GM19023 (cell line): ENCODE results near the gene SPPL2C.

ENCODE experiments used
- ATAC-seq: cut with Tn5 transposase; IDR thresholded peaks from one replicate; pipeline ENCODE4 v1.9.1; 2021; ENCODE audit warnings: mild to moderate bottlenecking, moderate library complexity; ENCODE audit not compliant: unreplicated experiment

The SPPL2C gene, protein sequence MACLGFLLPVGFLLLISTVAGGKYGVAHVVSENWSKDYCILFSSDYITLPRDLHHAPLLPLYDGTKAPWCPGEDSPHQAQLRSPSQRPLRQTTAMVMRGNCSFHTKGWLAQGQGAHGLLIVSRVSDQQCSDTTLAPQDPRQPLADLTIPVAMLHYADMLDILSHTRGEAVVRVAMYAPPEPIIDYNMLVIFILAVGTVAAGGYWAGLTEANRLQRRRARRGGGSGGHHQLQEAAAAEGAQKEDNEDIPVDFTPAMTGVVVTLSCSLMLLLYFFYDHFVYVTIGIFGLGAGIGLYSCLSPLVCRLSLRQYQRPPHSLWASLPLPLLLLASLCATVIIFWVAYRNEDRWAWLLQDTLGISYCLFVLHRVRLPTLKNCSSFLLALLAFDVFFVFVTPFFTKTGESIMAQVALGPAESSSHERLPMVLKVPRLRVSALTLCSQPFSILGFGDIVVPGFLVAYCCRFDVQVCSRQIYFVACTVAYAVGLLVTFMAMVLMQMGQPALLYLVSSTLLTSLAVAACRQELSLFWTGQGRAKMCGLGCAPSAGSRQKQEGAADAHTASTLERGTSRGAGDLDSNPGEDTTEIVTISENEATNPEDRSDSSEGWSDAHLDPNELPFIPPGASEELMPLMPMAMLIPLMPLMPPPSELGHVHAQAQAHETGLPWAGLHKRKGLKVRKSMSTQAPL

DNA sequence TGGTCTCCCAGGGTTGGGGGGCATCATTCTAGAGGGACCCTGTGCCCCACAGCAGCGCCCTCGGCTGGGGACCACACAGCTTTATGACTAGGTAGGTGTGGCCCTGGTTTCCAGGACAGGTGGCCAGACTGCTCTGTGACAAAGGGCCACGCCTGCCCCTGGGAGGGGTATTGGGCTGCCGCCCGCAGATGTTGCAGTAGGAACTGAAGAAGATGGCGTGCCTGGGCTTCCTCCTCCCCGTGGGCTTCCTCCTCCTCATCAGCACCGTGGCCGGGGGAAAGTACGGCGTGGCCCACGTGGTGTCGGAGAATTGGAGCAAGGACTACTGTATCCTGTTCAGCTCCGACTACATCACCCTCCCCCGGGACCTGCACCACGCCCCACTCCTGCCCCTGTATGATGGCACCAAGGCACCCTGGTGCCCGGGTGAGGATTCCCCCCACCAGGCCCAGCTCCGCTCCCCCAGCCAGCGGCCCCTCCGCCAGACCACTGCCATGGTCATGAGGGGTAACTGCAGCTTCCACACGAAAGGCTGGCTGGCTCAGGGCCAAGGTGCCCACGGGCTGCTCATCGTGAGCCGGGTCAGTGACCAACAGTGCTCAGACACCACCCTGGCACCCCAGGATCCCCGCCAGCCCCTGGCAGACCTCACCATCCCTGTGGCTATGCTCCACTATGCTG is at the start of gene SPPL2C:
SPPL2C (plus strand) TSS at position 187 of the 681 bp plus-strand sequence; CDS start at position 213, 26 bp downstream.
- ATAC-seq: no peak

DNA sequence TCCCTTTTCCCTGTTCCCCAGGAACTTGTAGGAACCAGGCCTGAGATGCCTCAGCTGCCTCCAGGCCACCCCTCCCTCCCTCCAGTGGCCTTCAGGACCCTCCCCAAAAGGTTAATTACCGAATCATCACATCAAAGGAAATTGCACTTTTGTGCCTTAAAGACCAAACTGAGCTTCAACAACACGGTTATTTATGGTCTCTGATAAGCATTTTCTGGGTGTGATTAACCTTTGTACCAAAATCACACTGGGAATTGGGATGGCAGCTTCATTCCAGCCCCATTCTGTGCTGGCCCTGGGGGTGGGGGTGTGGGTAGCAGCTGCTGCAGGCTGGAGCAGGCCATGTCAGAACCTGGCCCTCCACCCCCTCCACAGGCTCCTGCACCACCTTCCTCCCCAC is 43.9 kb upstream of the SPPL2C start:
- ATAC-seq: no peak

DNA sequence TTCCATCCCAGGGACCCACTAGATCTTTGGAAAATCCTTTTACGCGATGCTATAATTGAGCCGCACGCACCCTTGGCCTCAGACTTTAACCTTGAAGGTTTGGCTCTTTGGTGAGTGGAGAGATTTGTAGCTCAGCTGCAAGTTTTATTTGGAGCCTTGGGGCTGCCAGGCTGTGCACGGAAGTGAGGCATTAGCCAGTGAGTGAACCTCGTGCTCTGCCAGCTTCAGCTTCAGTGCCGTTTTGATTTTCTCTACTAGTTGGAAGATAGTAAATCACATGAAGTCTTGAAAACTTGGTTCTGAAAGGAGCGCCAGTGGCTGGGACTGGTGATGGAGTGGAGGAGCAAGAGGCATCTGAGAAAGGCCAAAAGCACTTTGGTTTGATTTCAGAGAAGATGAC is 43.3 kb upstream of the SPPL2C start:
- ATAC-seq: no peak

DNA sequence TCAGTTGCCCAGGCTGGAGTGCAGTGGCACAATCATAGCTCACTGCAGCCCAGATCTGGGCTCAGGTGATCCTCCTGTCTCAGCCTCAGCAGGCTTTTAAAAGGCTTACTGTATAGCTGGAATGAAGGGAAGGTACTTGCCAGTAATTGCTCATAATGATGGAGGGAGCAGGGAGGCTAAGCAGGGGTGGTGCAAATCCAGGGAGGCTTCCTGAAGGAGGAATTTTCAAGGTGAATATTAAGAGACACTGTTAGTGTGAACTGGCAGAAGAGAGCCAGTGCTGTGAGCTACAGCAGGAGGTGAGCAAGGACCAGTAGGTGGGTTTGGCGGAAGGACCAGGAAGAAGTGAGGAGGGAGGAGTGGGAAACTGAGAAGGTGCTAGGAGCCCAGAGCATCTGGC is 35.8 kb upstream of the SPPL2C start:
- ATAC-seq: no peak

DNA sequence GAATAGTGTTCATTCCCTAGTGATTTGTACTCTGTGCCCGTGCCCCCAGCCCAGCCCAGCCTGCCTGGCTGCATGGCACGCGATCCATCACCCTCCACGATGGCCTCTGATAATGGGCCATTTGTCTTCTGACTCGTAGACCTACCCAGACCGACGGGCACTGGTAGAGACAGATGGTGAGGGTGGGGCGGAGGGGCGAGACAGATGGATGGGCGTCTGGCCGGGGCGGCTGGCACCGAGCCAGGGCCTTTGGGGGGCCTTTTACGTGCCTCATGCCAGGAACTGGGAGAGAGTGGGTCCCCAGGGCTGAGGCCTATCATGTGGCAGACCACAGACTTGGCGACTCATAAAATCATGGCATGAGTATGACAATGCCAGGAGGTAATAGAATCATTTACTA is 35.2 kb upstream of the SPPL2C start:
- no peak for ATAC-seq

DNA sequence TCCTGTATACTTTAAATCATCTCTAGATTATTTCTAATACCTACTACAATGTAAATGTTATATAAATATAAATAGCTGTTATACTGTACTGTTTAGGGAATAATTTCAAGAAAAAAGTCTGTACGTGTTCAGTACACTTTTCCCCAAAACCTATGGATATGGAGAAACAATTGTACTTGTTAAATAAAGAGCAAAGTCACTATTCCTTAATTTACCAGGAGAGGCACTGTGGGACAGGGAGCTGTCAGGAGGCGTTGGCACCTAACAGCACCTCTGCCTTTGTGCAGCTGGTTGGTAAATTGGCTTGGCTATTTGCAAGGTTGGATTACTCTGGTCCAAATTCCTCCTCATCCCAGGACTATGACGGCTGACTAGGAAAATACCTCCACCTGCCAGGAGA is 32.6 kb upstream of the SPPL2C start:
- no peak for ATAC-seq

DNA sequence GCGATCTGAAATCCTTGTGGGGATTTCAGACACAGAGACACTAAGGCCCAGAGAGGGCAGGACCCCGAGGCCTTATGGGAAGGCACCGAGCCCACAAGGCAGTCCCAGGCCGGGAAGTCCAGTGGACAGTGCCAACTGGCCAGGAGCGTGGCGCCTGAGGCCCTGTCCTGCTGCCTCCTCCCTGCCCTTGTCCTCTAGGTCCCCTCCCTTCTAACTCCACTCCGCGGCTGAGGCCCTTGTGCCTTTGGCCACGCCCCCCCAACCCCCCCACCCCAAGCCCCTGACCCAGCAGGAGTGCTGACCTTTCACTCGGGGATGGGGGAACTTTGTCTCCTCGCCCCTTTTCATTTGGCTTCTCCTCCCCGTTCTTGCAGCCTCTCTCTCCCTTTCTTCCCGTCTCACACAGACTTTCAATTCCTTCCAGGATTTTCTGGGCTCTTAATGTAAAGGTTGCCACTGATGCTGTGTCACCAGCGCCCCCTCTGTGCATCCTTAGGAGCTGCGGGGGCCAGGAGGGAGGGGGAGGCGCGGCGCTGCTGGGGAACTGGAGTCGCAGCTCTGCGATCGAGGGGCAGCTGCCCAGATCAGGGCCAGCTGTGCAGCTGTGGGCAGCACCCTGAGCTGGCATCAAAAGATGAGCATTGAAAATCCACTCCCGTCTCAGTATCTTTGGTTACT is 31.5 kb upstream of the SPPL2C start:
- ATAC-seq: no peak

DNA sequence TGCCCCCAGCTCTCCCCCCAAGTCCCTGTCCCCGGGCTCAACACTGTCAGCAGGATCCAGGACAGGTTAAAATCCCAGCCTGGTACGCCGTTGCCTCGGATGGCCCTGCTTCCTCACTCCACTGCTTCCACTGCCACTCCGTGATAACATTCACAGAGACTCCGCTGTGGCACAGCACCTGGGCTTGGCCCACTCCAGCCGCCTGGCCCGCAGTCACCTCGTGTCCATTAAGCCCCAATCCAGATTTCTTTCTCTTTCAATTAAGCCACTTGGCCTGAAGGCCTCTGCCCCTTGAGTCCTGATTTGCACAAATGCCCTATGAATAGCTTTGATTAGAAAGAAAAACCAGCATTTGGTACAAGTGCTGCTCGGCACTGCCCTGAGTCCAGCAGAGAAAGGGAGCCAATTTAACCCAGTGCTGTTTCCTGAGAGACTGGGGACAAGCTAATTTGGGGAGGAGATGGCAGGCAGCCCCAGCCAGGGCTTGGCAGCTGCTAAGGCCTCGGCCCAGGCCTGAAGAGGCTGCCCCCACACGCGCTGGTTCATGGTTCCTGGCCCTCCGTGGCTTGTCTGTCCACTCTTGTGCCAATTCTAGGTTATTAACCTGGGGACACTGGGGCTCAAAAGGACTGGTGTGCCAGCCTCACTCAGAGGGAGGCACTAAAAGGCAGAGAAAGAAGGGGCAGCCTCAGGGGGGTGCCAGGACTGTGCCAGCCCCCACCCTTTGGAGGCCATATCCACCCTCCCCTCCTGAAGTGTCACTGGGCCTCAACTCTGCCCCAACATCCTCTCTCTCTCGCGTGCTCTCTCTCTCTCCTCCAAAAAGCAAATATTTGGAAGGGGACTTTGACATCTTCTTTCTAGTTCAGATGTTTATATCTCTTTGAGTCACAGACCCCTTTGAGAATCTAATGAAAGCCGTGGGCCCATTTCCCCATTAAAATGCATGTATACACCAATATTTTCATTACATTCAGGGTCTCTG is 29.8 kb upstream of the SPPL2C start:
- ATAC-seq: no peak

DNA sequence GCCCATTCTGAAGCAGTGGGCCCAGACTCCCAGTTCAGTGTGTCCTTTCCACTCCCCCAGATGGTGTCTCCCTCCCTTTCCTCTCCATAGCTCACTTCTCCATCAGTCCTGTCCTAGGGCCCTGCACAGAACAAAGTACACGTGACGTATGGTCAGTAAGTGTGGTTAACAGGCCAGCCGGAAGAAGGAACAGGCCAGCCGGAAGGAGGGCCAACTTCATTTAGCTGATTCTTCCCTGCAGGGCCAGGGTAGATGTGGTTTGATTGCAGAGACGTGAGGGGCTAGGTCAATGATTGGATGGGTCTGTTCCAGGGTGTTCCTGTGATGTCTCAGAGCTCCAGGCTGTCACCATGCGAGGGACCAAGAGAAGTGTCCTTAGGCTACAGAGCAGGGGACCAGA is 28.9 kb upstream of the SPPL2C start:
- no peak for ATAC-seq

DNA sequence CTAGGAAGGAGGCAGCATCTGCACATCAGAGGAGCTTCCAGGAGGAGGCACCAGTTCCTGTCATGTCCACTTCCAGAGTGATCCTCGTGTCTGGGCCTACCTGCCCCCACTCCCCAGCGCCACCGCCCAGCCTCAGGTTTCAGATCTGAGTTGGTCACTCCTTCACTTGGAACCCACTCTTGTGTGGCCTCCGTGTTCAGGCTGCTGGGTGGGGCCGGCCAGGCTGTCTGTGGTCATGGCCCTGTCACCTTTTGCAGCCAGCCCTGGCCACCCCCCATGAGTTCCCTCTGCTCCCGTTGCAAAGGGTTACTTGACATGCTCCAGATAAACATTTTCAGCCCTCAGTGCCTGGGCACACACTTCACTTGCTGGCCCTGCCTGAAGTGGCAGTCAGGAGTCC is 26.6 kb upstream of the SPPL2C start:
- no peak for ATAC-seq

DNA sequence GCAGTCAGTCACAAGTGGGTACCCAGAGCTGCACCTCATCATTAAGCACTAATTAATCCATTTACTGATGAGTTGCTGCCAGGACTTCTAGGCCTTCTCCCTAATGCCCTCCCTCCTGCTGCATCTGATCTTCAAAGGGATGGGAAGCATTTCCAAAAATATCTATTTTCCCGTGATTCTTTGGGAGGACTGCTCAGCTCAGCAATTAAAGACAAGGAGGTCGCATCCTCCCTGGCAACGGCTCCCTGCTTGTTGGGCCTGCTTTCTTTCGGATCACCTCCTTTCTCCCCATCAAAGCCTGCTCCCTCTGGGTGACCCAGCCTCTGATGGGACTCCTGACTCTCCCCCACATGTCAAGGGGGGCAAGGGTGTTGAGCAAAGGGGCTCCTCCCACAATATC is 26.0 kb upstream of the SPPL2C start:
- no peak for ATAC-seq

DNA sequence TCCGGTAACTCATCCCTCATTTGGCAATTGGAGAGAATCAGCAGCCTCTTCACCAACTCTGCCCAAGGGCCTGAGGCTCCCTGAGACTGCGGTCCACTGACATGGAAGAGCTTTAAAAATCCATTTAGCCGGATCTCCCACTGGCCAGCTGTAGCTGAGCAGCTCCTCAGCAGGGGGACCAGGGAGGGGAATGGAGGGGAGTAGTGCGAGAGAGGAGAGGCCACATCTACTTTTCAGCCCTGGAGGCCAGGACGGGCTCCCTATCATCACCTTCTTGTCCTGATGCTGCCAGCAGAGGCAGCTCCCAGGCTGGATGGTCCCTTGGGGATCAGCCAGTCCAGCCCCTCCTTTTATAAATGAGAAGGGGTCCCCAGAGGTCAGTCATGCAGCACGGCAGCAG is 25.0 kb upstream of the SPPL2C start:
- ATAC-seq: no peak

DNA sequence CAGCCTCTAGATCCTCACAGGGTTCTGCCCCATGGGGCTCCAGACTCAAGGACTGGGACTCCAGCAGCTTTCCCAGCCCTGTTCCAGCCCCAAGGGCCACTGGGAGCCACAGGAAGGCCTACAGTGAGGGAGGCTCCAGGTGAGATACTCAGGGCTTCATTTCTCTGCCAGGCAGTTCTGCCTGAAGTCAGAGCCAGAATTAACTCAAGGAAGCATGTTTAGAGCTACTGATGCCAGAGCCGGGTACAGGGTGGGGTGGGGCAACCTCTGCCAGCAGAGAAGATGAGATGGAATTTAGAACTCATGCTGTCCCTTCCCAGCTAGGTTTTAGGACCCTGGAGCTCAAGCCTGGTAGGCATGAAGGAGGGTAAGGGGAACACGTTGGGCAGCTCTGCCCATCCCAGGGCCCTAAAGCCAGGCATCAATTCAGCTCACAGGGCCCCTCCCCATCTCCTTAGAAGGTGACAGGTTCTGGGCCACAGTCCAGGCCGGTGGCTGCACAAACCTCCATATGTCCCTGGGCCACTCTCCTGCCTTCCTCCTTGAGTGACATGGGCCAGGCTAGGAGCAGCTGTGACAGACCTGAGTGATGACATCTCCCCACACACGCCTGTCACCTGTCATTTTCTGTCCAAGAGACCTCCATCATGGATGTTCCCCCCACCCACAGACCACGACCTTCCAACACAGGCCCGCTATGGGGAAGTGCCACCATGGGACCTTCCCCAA is 24.5 kb upstream of the SPPL2C start:
- ATAC-seq: no peak

DNA sequence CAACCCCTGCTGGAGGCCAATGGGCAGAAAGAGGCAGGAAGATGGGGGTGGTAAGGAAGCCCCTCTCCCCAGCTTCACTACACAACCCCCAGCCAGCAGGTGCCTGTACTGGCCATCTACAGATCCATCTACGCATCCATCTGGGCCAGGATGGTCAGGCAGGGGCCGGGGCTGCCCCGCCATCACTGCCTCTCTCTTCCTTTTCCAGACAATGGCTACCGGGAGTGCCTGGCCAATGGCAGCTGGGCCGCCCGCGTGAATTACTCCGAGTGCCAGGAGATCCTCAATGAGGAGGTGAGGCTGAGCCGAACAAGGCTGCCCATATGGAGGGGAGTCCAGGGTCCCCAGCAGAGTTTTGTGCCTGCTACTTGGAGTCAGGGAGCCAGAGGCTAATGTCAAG is 23.5 kb upstream of the SPPL2C start:
- ATAC-seq: no peak

DNA sequence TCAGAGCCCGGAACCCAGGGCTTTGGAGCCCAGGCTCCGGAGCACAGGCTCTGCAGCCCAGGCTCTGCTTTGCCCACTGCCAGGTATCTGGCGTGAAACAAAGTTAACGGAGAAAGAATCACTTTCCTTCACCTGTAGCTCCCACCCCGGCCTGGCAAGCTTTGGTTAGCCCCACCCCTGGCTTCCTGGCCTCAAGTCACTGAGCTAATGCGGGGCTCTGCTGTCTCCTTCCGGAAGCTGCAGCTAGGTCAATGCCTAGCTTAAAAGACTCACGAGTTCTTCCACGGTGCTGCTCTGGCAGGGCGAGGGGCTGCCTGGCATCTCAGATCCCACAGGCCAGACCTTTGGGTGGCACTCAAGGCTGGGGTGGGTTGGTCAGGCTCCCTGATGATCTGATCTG is 21.1 kb upstream of the SPPL2C start:
- no peak for ATAC-seq

DNA sequence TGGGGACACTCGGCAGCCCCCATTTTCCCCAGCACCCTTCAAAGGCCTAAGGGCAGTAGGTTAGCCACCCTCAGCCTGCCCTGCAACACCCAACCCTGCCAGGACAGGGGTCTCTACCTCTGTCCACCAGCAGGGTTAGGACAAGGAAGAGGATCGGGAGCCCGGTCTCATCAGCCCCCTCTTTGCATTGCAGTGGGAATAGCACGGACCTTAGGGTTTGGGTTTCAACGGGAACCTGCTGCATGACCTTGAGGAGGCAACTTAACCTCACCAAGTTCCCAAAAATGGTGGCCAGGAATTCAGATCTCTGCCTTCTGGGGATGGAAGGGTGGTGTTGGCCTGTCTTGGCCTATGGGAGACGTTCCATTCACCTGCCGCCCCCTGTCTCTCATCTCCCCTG is 20.2 kb upstream of the SPPL2C start:
- no peak for ATAC-seq

DNA sequence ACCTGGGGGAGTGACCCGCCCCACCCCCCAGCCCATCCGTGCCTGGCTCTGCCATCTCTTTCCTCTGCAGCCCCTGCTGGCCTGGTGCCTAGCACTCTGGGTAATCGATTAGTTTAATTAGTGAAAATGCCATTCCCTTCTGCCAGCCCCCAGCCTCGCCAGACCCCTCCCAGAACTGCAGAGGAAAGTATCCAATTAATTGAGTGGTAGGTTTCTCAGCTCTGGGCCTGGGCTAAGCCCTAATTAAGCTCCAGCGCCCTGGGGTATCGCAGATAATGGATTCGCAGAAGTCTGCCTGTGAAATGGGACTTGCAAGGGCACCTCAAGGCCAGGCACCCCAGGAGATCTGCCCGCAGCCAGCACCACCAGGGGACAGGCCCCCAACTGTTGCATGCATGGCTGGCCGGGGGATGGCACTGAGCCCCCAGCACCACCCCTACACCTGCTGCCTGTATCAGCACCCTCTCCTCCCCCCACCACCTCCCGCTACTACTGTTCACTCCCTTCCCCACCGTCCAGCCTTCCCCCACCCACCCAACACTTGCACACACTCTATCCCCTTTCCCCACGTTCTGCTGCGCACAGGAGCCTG is 19.7 kb upstream of the SPPL2C start:
- no peak for ATAC-seq

DNA sequence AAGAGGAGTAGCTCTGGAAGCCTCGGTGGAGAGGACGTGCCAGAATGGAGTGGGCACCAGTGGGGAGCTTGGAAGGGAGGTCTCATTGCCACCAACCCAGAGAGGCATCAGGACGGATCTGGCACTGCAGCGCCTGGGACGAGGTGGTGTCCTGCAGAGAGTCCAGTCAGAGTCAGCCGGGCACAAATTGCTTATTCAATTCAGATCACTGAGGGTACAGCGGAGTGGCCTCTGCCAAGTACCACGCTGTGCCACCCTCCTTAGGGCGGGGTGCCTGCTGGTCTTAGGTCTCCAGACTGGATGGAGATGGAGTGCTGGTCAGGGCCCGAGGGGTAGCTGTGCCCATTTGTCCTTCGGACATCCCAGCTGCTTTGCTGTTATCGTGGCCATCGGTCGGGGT is 18.9 kb upstream of the SPPL2C start:
- ATAC-seq: no peak

DNA sequence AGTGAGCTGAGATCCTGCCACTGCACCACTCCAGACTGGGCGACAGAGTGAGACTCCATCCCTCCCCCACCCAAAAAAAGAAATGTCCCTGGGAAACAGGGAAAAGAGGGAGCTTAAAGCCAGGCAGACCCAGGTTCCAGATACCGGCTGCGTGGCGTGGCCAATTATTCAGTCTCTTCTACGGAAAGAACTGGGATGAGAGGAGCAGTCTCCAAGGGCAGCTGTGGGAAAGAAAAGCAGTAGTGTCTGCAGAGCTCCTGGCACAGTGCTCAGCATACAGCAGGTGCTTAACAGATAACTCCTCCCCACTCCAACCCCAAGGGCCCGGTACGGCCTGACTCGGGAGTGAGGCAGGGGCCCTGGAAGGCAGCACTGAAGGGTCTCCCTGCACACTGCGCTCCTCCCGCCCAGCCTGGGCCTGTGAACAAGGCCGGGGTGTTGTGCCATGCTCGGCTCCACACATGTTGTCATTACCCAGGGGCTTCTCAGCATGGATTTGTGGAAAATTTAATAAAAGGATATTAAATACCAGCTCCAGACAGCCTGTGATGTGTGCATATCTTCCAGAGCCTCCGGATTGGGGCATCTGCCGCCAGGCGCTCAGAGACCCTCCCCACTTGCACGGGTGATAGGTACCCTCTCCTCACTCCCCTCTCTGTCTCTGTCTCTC is 17.6 kb upstream of the SPPL2C start:
- ATAC-seq: no peak
